Spleen (tissue), 11 donors: ENCODE data around the gene GID8. TPM values are rescaled to one million over a fixed set of nuclear protein-coding genes. Genes with fewer than 3 reads are reported as not detected.
A peak's percentile ranks its signal among the peaks of the same experiment; 100 is the strongest.

Experiments
- DNase-seq: peaks from one replicate; pipeline ENCODE4 v3.0.0-alpha.2; 2020
- H3K27ac ChIP-seq, 8 donors: fragments of 200-600 bp; sonication (generic) in 7 of 8; 1 replicate in 4 of 8; 2 replicates in 4 of 8; pipeline versions ENCODE4 v1.5.0 to v1.8.0; 2016 to 2021; ENCODE audit warnings: inconsistent platforms in 4 of 8, mild to moderate bottlenecking in 4 of 8, moderate library complexity in 1 of 8
- H3K27me3 ChIP-seq, 7 donors: fragments of 200-600 bp; sonication (generic) in 6 of 7; replicated peaks in 1 of 7; 1 replicate in 4 of 7; 2 replicates in 3 of 7; pipeline versions ENCODE4 v1.5.0 to v1.8.0; 2016 to 2021; ENCODE audit warnings: inconsistent platforms in 3 of 7, mild to moderate bottlenecking in 1 of 7
- H3K36me3 ChIP-seq, 6 donors: fragments of 200-600 bp; sonication (generic) in 5 of 6; 1 replicate in 4 of 6; 2 replicates in 2 of 6; pipeline versions ENCODE4 v1.5.0 to v1.8.0; 2016 to 2021; ENCODE audit warnings: inconsistent platforms in 2 of 6
- H3K4me1 ChIP-seq, 6 donors: fragments of 200-600 bp; sonication (generic) in 5 of 6; 1 replicate in 3 of 6; 2 replicates in 3 of 6; pipeline versions ENCODE4 v1.5.0 to v1.8.0; 2016 to 2021; ENCODE audit warnings: inconsistent platforms in 3 of 6
- H3K4me3 ChIP-seq, 8 donors: fragments of 200-600 bp; sonication (generic) in 7 of 8; 1 replicate in 4 of 8; 2 replicates in 4 of 8; pipeline versions ENCODE4 v1.5.0 to v1.8.0; 2016 to 2021; ENCODE audit warnings: inconsistent platforms in 4 of 8, mild to moderate bottlenecking in 4 of 8, moderate library complexity in 2 of 8
- H3K9me3 ChIP-seq, 8 donors: fragments of 200-600 bp; sonication (generic) in 7 of 8; 1 replicate in 4 of 8; 2 replicates in 4 of 8; pipeline versions ENCODE4 v1.5.0 to v1.8.0; 2016 to 2021; ENCODE audit warnings: inconsistent platforms in 4 of 8
- POLR2A ChIP-seq, 3 donors: fragments of 450-650 bp; IDR thresholded peaks; one replicate each; pipeline ENCODE4 v1.5.1; 2017; ENCODE audit warnings: antibody characterized with exemption in 3 of 3, mild to moderate bottlenecking in 1 of 3
- POLR2AphosphoS5 ChIP-seq, 3 donors: sonication (generic); formaldehyde crosslinking; IDR thresholded peaks; one replicate each; pipeline ENCODE4 v1.5.1; 2017; ENCODE audit warnings: antibody characterized with exemption in 3 of 3
- WGBS, 5 donors: extraction: QIAGEN DNeasy Blood & Tissue Kit in 3 of 5; methylation state at CpG; one replicate each; pipeline versions ENCODE4 v1.1.5 to v1.1.7; 2013 to 2018; 5-methylcytosine and 5-hydroxymethylcytosine counted together
- intact Hi-C: fragments of 100-400 bp; cut with DNase I; formaldehyde crosslinking; loops from one replicate; pipeline ENCODE4 v1.15.0; 2023; ENCODE audit warnings: low total_unique reads
- polyA plus RNA-seq, 3 donors: library from polyadenylated mRNA; stranded (reverse); fragments of 200-250 nt; gene quantifications; one replicate each; pipeline ENCODE4 v1.2.1, GENCODE V29; 2013
- total RNA-seq, 7 donors: library from RNA; depleted of rRNA in 3 of 7; stranded (reverse); fragments of >200 nt in 3 of 7; fragmentation: NEBNext Ultra II Directional in 4 of 7; extraction: Animal tissue kit (Norgen Biotek cat#: 25700) in 4 of 7; gene quantifications; one replicate each; pipeline versions ENCODE4 v1.1.0 to v1.2.1, GENCODE V29; 2016 to 2021
- TF ChIP-seq, protein P1 (sequence below), 11 experiments: fragments of 200-600 bp in 7 of 11; fragments of 450-650 bp in 4 of 11; sonication (generic) in 4 of 11; IDR thresholded peaks in 8 of 11; conservative IDR thresholded peaks in 3 of 11; 1 replicate in 7 of 11; 2 replicates in 4 of 11; pipeline versions ENCODE4 v1.4.0 to v1.8.0; 2016 to 2021; ENCODE audit warnings: antibody characterized with exemption in 11 of 11, inconsistent platforms in 4 of 11, mild to moderate bottlenecking in 1 of 11
- donor health status: healthy with polysubstance abuse.
- donor health status: DM: no; HTN: no; CAD: no; lungs with moderate emphysema.
- donor health status: DM: no; HTN: no; CAD: no.
- donor health status: Bipolar disorder and iron deficiency.
- donor health status: healthy.
- donor health status: DM: no; HTN: no; CAD: no.
- donor health status: DM: yes; HTN: yes; CAD: no.

GID8 gene
- total and polyA plus RNA-seq, 10 donors, result 9.7 to 33.3 (median 28.1) TPM

DNA sequence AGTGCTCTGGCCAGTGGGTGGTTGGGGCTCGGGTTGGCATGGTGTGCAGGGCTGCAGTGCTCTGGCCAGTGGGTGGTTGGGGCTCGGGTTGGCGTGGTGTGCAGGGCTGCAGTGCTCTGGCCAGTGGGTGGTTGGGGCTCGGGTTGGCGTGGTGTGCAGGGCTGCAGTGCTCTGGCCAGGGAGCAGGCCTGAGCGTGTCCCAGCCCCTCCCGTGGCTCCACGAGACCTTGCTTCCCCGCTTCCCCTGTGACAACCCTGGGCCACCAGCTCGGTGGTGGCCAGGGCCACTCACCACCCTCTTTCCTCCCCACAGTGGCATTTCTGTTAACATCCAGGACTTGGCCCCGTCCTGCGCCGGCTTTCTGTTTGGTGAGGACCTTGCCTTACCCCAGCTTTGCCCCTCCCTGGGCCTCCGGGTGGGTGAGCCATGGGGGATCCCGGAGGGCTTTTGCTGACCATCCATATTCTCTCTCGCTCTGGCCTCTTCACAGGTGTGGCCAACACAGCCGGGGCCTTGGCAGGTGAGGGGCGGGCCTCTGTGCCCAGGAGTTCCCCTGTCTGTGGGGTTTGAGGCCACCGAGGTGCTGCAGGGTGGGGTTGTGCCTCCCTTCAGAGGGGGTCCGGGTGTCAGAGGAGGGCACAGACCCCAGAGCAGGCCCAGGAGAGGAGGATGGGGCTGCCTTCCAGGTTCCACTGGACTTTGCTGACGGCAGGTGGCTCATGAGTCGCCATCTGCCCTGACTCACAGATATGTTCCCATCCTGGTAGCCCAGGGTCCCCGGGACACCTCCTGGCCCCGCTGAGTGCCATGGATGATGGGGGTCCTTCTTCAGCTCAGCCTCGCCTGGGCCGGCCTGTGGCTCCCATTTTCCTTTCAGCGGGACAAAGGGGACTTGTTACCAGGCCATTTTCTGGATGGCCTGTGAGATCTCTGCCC, 28.5 kb downstream of the GID8 start:
- DNase-seq, result peak; percentile 67
- Histone ChIP-seq H3K4me1 (no peaks in the 10 kb centered on the region), H3K27me3 (peaks cover 0 to 22% (median 13%) of the 10 kb centered on the region in 7 donors), H3K36me3 (peaks cover 0 to 60% (median 29%) of the 10 kb centered on the region in 6 donors), H3K9me3 (no peaks in the 10 kb centered on the region), H3K4me3 (no peak overlapping the region), H3K27ac (no peak overlapping the region)
- intact Hi-C loops, result no loop called here
- TF ChIP-seq POLR2AphosphoS5 (IDR thresholded peaks at IDR 0.05), result no peak
- TF ChIP-seq, protein P1, sequence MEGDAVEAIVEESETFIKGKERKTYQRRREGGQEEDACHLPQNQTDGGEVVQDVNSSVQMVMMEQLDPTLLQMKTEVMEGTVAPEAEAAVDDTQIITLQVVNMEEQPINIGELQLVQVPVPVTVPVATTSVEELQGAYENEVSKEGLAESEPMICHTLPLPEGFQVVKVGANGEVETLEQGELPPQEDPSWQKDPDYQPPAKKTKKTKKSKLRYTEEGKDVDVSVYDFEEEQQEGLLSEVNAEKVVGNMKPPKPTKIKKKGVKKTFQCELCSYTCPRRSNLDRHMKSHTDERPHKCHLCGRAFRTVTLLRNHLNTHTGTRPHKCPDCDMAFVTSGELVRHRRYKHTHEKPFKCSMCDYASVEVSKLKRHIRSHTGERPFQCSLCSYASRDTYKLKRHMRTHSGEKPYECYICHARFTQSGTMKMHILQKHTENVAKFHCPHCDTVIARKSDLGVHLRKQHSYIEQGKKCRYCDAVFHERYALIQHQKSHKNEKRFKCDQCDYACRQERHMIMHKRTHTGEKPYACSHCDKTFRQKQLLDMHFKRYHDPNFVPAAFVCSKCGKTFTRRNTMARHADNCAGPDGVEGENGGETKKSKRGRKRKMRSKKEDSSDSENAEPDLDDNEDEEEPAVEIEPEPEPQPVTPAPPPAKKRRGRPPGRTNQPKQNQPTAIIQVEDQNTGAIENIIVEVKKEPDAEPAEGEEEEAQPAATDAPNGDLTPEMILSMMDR (IDR thresholded peaks at IDR 0.05 in 8 of 11, conservative IDR thresholded peaks at IDR 0.05 in 3 of 11), result no peak
- 92 to 94% (median 93%) methylated on average over 15 to 26 of the region's 27 CpGs for WGBS, 5 donors

DNA sequence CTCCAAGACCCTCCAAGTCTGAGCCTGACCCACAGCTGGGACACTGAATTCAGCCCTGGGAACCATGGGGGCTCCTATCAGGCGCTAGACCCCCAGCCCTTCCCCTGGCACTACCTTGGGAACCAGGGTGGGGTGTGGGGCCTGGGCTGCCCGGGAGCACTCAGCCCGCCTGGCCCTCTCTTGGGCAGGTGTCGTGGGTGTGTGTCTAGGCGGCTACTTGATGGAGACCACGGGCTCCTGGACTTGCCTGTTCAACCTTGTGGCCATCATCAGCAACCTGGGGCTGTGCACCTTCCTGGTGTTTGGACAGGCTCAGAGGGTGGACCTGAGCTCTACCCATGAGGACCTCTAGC, 29.2 kb downstream of the GID8 start:
- intact Hi-C loops, result no loop called here
- Histone ChIP-seq H3K27ac (no peak overlapping the region), H3K27me3 (peaks cover 0 to 26% (median 13%) of the 10 kb centered on the region in 7 donors), H3K9me3 (no peaks in the 10 kb centered on the region), H3K4me3 (no peak overlapping the region), H3K36me3 (peaks cover 0 to 54% (median 27%) of the 10 kb centered on the region in 6 donors), H3K4me1 (peaks cover 0 to 1% (median under 1%) of the 10 kb centered on the region in 6 donors)
- TF ChIP-seq POLR2A (IDR thresholded peaks at IDR 0.05), result no peak
- no peak for TF ChIP-seq POLR2AphosphoS5 (IDR thresholded peaks at IDR 0.05)
- TF ChIP-seq, protein P1 (IDR thresholded peaks at IDR 0.05 in 8 of 11, conservative IDR thresholded peaks at IDR 0.05 in 3 of 11), result no peak
- DNase-seq, result no peak
- WGBS, 5 donors, result 83 to 94% (median 92%) methylated on average over 1 to 6 of the region's 6 CpGs

DNA sequence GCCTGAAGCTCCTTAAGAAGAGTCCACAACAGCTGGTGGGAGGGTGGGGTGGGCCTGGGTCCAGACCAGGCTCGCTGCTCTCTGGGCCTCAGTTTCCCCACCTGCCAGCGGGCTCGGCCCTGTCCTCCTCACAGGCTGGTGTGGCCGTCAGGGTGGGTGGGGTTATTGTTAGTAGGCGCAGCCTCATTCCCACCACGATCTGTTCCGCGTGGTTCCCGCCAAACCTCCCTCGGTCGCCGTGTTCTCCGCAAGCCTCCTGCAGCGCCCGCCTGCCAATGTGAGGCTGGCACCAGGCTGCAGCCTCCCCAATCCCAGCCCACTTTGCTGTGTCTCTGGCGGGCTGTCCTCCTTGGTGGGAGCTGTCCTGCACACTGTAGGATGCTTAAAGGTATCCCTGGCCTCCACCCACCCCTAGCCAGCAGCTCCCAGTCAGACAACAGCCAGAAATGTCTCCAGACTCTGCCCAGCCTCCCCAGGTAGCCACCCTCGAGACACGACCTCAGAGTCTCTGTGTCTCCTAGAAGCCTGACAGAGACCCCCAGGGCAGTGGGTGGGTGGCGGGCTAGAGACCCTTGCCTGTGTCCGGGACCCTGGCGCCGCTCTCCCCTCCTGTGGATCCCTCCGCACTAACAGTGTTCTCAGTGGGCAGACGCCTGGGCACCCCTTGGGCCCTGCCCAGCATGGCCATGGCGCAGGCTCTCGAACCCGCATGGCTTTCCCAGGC, 29.8 kb downstream of the GID8 start:
- intact Hi-C loops, result no loop called here
- WGBS, 5 donors, result 89 to 93% (median 91%) methylated on average over 24 to 27 of the region's 27 CpGs
- H3K27ac ChIP-seq, result no peak overlapping the region
- peaks cover 4 to 8% (median 7%) of the 10 kb centered on the region in 6 donors for H3K4me1 ChIP-seq
- H3K4me3 ChIP-seq, result no peak overlapping the region
- DNase-seq, result no peak
- H3K27me3 ChIP-seq, result peaks cover 0 to 32% (median 20%) of the 10 kb centered on the region in 7 donors
- TF ChIP-seq POLR2A (IDR thresholded peaks at IDR 0.05), result no peak
- TF ChIP-seq POLR2AphosphoS5 (IDR thresholded peaks at IDR 0.05), result peak in 1 of 3 donors; percentile 12
- H3K9me3 ChIP-seq, result no peaks in the 10 kb centered on the region
- H3K36me3 ChIP-seq, result peaks cover 0 to 47% (median 22%) of the 10 kb centered on the region in 6 donors

DNA sequence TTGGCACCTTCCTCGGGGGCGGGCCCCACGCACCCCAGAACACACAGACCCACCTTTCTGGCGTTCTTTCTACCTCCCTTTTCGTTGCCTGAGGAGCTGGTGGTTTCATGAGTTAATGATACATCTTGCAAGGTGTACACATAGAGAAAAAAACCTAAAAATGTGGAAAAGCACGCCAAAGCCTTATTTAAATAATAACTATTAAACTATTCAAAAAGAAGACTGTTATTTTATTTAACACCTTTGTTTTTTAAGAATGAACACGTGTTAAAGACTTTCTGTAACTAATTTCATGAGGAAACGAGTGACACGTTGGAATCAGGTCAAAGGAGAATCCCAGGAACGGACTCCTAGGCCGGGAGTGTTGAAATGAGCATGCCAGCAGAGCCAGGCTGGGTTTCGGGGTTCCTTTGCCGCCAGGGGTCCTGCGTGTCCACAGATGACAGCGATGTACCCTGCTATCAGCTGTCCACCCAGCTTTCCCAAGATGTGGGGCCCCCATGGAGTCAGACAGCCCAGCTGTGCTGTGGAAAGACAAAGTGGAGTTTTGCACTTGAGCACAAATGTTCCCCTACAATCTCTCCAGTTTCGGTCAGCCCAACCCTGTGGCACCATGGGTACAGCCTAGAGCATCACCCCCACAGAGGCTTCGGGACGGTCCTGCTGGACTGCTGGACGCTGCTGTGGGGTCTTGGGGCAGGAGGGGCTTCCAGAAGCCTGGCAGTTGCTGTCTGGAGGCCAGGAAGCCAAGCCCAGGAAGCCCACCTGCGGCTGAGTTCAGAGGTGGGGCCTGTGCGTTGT, 30.6 kb downstream of the GID8 start:
- Histone ChIP-seq H3K4me3 (no peak overlapping the region), H3K36me3 (peaks cover 0 to 40% (median 14%) of the 10 kb centered on the region in 6 donors), H3K4me1 (peaks cover 5 to 16% (median 13%) of the 10 kb centered on the region in 6 donors), H3K27ac (no peak overlapping the region), H3K27me3 (peaks cover 0 to 40% (median 28%) of the 10 kb centered on the region in 7 donors), H3K9me3 (no peaks in the 10 kb centered on the region)
- DNase-seq, result no peak
- intact Hi-C loops, result no loop called here
- 70 to 81% (median 71%) methylated on average over 18 to 21 of the region's 21 CpGs for WGBS, 5 donors
- TF ChIP-seq, protein P1 (IDR thresholded peaks at IDR 0.05 in 8 of 11, conservative IDR thresholded peaks at IDR 0.05 in 3 of 11), result no peak
- TF ChIP-seq POLR2AphosphoS5 (IDR thresholded peaks at IDR 0.05) (peak in 1 of 3 donors; percentile 7), POLR2A (IDR thresholded peaks at IDR 0.05) (no peak)
